IMR-90 (cell line): ENCODE data around the gene EFNB2. TPM values are rescaled to one million over a fixed set of nuclear protein-coding genes. Genes with fewer than 3 reads are reported as not detected.

Experiments used
- ATAC-seq: fragments of 200-7000 bp; cut with Tn5 transposase; 2 replicates; pipeline ENCODE4 v1.9.1; 2020; ENCODE audit warnings: low read depth, mild to moderate bottlenecking, moderate library complexity
- BruUV-seq: library from RNA; stranded (reverse); fragments of 400-500 nt; replicated peaks from 2 replicates; lab custom pipeline; 2021; lab: Mats Ljungman, UMichigan
- CTCF ChIA-PET: fragments of 300-600 bp; formaldehyde crosslinking; extraction: SDS; loops from one replicate; lab custom pipeline; 2021; ENCODE audit warnings: antibody characterized with exemption; lab: Yijun Ruan, JAX
- POLR2A ChIA-PET: fragments of 300-600 bp; sonication (Branson Sonifier 250); formaldehyde crosslinking; loops from one replicate; lab custom pipeline; 2022; ENCODE audit warnings: antibody characterized with exemption; ENCODE audit not compliant: unreplicated experiment; lab: Charles Lee
- DNase-seq: peaks from one replicate; pipeline ENCODE4 v3.0.0; 2013
- H2AFZ ChIP-seq: replicated peaks from 2 replicates; pipeline ENCODE3; 2013; ENCODE audit warnings: low read length, mild to moderate bottlenecking; ENCODE audit not compliant: poor library complexity
- H2AK5ac ChIP-seq: 2 replicates; pipeline ENCODE4 v1.6.1; 2013; ENCODE audit warnings: low read depth, low read length, inconsistent platforms
- H2AK9ac ChIP-seq: replicated peaks from 2 replicates; pipeline ENCODE3; 2013; ENCODE audit warnings: mild to moderate bottlenecking, low read depth, low read length, moderate library complexity; ENCODE audit not compliant: poor library complexity
- H2BK120ac ChIP-seq: 2 replicates; pipeline ENCODE4 v1.6.1; 2013; ENCODE audit warnings: low read depth, low read length, inconsistent platforms
- H2BK15ac ChIP-seq: 3 replicates; pipeline ENCODE4 v1.6.1; 2013; ENCODE audit warnings: low read depth, low read length, inconsistent platforms
- H2BK20ac ChIP-seq: 2 replicates; pipeline ENCODE4 v1.6.1; 2013; ENCODE audit warnings: low read depth, mild to moderate bottlenecking, inconsistent platforms, low read length, moderate library complexity
- H2BK5ac ChIP-seq: 2 replicates; pipeline ENCODE4 v1.6.1; 2013; ENCODE audit warnings: mild to moderate bottlenecking, low read depth, low read length, inconsistent platforms; ENCODE audit not compliant: poor library complexity, severe bottlenecking
- H3K14ac ChIP-seq: replicated peaks from 2 replicates; pipeline ENCODE4 v1.6.1; 2013; ENCODE audit warnings: low read depth, low read length, inconsistent platforms
- H3K18ac ChIP-seq: 2 replicates; pipeline ENCODE4 v1.6.1; 2013; ENCODE audit warnings: low read depth, low read length, control low read depth
- H3K23ac ChIP-seq: 2 replicates; pipeline ENCODE4 v1.6.1; 2013; ENCODE audit warnings: low read depth, low read length, inconsistent platforms
- H3K27ac ChIP-seq: 2 replicates; pipeline ENCODE4 v1.5.1; 2013; ENCODE audit warnings: mild to moderate bottlenecking, control low read depth, low read length; ENCODE audit not compliant: insufficient read depth
- H3K27me3 ChIP-seq: 2 replicates; pipeline ENCODE4 v1.6.1; 2013; ENCODE audit warnings: low read length; ENCODE audit not compliant: control insufficient read depth, insufficient read depth
- H3K36me3 ChIP-seq: 2 replicates; pipeline ENCODE4 v1.6.1; 2013; ENCODE audit warnings: low read length, mixed read lengths; ENCODE audit not compliant: control insufficient read depth, insufficient read depth
- H3K4ac ChIP-seq: 2 replicates; pipeline ENCODE4 v1.6.1; 2013; ENCODE audit warnings: low read depth, low read length, inconsistent platforms
- H3K4me1 ChIP-seq: 2 replicates; pipeline ENCODE4 v1.6.1; 2013; ENCODE audit warnings: low read length, mixed read lengths; ENCODE audit not compliant: control insufficient read depth, insufficient read depth
- H3K4me2 ChIP-seq: 2 replicates; pipeline ENCODE4 v1.6.1; 2013; ENCODE audit warnings: low read depth, mild to moderate bottlenecking, control low read depth, low read length, moderate library complexity
- H3K4me3 ChIP-seq: 2 replicates; pipeline ENCODE4 v1.5.1; 2013; ENCODE audit warnings: low read depth, mild to moderate bottlenecking, control low read depth, low read length, moderate library complexity; ENCODE audit not compliant: insufficient read depth
- H3K56ac ChIP-seq: 2 replicates; pipeline ENCODE4 v1.6.1; 2013; ENCODE audit warnings: low read length, inconsistent platforms; ENCODE audit not compliant: insufficient read depth; ENCODE audit errors: extremely low read depth
- H3K79me1 ChIP-seq, 2 experiments: 2 replicates each; pipeline ENCODE4 v1.6.1; 2013; ENCODE audit warnings: low read length in 2 of 2, inconsistent platforms in 1 of 2, low read depth in 1 of 2
- H3K9ac ChIP-seq: 2 replicates; pipeline ENCODE4 v1.6.1; 2013; ENCODE audit warnings: low read depth, low read length, control low read depth
- H3K9me1 ChIP-seq: 2 replicates; pipeline ENCODE4 v1.6.1; 2013; ENCODE audit warnings: low read length, inconsistent platforms; ENCODE audit not compliant: insufficient read depth
- H3K9me3 ChIP-seq: 2 replicates; pipeline ENCODE4 v1.6.1; 2013; ENCODE audit warnings: low read length; ENCODE audit not compliant: control insufficient read depth, insufficient read depth
- H4K20me1 ChIP-seq: 2 replicates; pipeline ENCODE4 v1.6.1; 2013; ENCODE audit warnings: low read length, inconsistent platforms; ENCODE audit not compliant: insufficient read depth
- H4K5ac ChIP-seq: 2 replicates; pipeline ENCODE4 v1.6.1; 2013; ENCODE audit warnings: mild to moderate bottlenecking, low read depth, low read length, control low read depth
- H4K8ac ChIP-seq, 2 experiments: 2 replicates each; pipeline ENCODE4 v1.6.1; 2013; ENCODE audit warnings: low read depth in 2 of 2, low read length in 2 of 2, control low read depth in 1 of 2, inconsistent platforms in 1 of 2
- H4K91ac ChIP-seq: 2 replicates; pipeline ENCODE4 v1.6.1; 2013; ENCODE audit warnings: low read depth, low read length, inconsistent platforms; ENCODE audit not compliant: insufficient read depth
- CHD1 ChIP-seq: IDR thresholded peaks from 2 replicates; pipeline ENCODE4 v1.6.1; 2012; ENCODE audit warnings: low read depth, low read length, improper control_type of control experiment
- FOS ChIP-seq: fragments of 150-350 bp; IDR thresholded peaks from 2 replicates; pipeline ENCODE4 v1.6.1; 2016; ENCODE audit warnings: low read depth, low read length
- MAZ ChIP-seq: IDR thresholded peaks from 2 replicates; pipeline ENCODE4 v1.6.1; 2012; ENCODE audit warnings: low read depth, mild to moderate bottlenecking, low read length, improper control_type of control experiment, moderate library complexity, borderline replicate concordance
- MXI1 ChIP-seq: IDR thresholded peaks from 2 replicates; pipeline ENCODE4 v1.6.1; 2012; ENCODE audit warnings: low read depth, mild to moderate bottlenecking, low read length, moderate library complexity, borderline replicate concordance
- NFE2L2 ChIP-seq: fragments of 150-350 bp; IDR thresholded peaks from 2 replicates; pipeline ENCODE4 v1.6.1; 2016; ENCODE audit warnings: low read depth, mild to moderate bottlenecking, low read length
- RAD21 ChIP-seq: IDR thresholded peaks from 2 replicates; pipeline ENCODE4 v1.6.1; 2012; ENCODE audit warnings: low read length, improper control_type of control experiment
- RCOR1 ChIP-seq: IDR thresholded peaks from 2 replicates; pipeline ENCODE4 v1.6.1; 2012; ENCODE audit warnings: mild to moderate bottlenecking, low read length, improper control_type of control experiment; ENCODE audit not compliant: insufficient replicate concordance
- RFX5 ChIP-seq: IDR thresholded peaks from 2 replicates; pipeline ENCODE4 v1.8.0; 2012; ENCODE audit warnings: low read depth, mild to moderate bottlenecking, low read length, moderate library complexity
- WGBS, 2 experiments: methylation state at CpG; one replicate each; pipeline versions ENCODE4 v1.1.5 to v1.1.7; 2013; ENCODE audit warnings: missing lambda C conversion rate in 2 of 2; ENCODE audit not compliant: insufficient read length in 1 of 2; ENCODE audit errors: extremely low coverage in 2 of 2; 5-methylcytosine and 5-hydroxymethylcytosine counted together
- dilution Hi-C: fragments of 300-500 bp; cut with HindIII; formaldehyde crosslinking; loops from one replicate; pipeline ENCODE4 v1.14.3; 2018; ENCODE audit warnings: low sequenced_read_pairs; ENCODE audit not compliant: unreplicated experiment
- in situ Hi-C: fragments of 300-500 bp; cut with MboI; formaldehyde crosslinking; loops from 3 replicates; pipeline ENCODE4 v1.14.3; 2019; ENCODE audit warnings: low sequenced_read_pairs, inconsistent platforms, mixed read lengths
- intact Hi-C: fragments of 100-400 bp; cut with micrococcal nuclease; formaldehyde crosslinking; loops from 2 replicates; pipeline ENCODE4 v1.10.0; 2022
- polyA plus RNA-seq, 3 experiments: library from polyadenylated mRNA; depleted of rRNA; stranded (reverse); fragments of >200 nt; gene quantifications; 2 replicates each; pipeline ENCODE4 v1.2.3, GENCODE V29; 2012; ENCODE audit warnings: low replicate concordance in 1 of 3
- total RNA-seq: library from RNA; depleted of rRNA; stranded (reverse); fragments of >200 nt; gene quantifications from 2 replicates; pipeline ENCODE4 v1.2.3, GENCODE V29; 2012
- TF ChIP-seq, protein P1 (sequence below): fragments of 150-350 bp; IDR thresholded peaks from 2 replicates; pipeline ENCODE4 v1.6.1; 2016; ENCODE audit warnings: low read depth, mild to moderate bottlenecking, low read length, moderate library complexity, borderline replicate concordance
- TF ChIP-seq, protein P2 (sequence below): fragments of 150-350 bp; IDR thresholded peaks from 2 replicates; pipeline ENCODE4 v1.6.1; 2017; ENCODE audit warnings: mild to moderate bottlenecking, antibody characterized with exemption, low read length, low read depth

Gene EFNB2
- total and polyA plus RNA-seq, 2 of the 4 experiments (the other 2 are of a cell fraction) = 5.4 to 6.0 TPM

DNA sequence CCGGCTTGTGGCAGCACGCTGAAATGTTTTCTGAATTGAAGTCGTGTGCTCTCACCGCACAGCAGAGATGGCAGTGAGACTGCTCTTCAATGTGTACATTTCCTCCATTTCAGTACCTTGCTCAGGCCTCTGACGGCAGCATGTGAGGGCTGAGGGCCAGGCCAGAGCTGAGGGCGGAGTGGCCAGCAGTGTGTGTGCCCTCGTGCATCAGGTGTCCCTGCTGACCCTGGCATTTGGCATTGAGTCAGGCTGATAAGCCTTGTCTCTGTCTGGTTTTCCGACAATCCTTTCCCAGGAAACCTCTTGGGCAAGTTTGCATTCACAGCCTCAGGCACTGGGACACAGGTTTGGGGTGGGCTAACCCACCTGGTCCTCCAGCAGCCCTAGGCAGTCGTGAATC, 62.3 kb downstream of the EFNB2 start:
- Histone ChIP-seq H3K9ac (no peak overlapping the region), H3K9me1 (no peaks in the 10 kb centered on the region), H3K79me1 (no peaks in the 10 kb centered on the region), H3K14ac (0 out of 2 replicates have a peak overlapping the region, but pooled peaks have one; percentile 15), H3K4me3 (no peak overlapping the region), H3K9me3 (no peaks in the 10 kb centered on the region), H2BK15ac (no peak overlapping the region; the same call in 2 of the 3 replicates), H2BK20ac (peak overlapping the region; percentile 54; the same call in 1 of the 2 replicates), H4K91ac (0 out of 2 replicates have a peak overlapping the region, but pooled peaks have one; percentile 38), H2BK120ac (peak overlapping the region; percentile 35; the same call in 1 of the 2 replicates), H3K36me3 (no peaks in the 10 kb centered on the region), H4K20me1 (no peaks in the 10 kb centered on the region), H3K23ac (no peak overlapping the region), H2BK5ac (no peak overlapping the region), H3K56ac (no peak overlapping the region), H3K4me1 (no peaks in the 10 kb centered on the region), H3K4me2 (no peak overlapping the region), H2AK5ac (peak overlapping the region; percentile 72; the same call in 1 of the 2 replicates), H3K27me3 (no peaks in the 10 kb centered on the region), H2AK9ac (peak overlapping the region; percentile 3), H2AFZ (peak overlapping the region; percentile 45), H4K8ac (peak overlapping the region in 1 of 2 experiments; percentile 30; a peak in 1 of 4 replicates), H3K4ac (peak overlapping the region; percentile 25; the same call in 1 of the 2 replicates), H4K5ac (no peak overlapping the region), H3K18ac (no peak overlapping the region), H3K27ac (no peak overlapping the region)
- ChIA-PET POLR2A (no interaction called here), CTCF (interaction anchor here (1.1 kb wide), 1 partner anchor 10 kb away, joined by 3 read pairs; no protein-coding TSS in a partner anchor)
- BruUV-seq = no TSS peak
- WGBS, 2 experiments = 90% methylated on average over 2 of the region's 9 CpGs; no CpG with 5 or more reads in 1 of the 2 experiments
- TF ChIP-seq, protein P1, sequence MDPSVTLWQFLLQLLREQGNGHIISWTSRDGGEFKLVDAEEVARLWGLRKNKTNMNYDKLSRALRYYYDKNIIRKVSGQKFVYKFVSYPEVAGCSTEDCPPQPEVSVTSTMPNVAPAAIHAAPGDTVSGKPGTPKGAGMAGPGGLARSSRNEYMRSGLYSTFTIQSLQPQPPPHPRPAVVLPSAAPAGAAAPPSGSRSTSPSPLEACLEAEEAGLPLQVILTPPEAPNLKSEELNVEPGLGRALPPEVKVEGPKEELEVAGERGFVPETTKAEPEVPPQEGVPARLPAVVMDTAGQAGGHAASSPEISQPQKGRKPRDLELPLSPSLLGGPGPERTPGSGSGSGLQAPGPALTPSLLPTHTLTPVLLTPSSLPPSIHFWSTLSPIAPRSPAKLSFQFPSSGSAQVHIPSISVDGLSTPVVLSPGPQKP = no peak
- TF ChIP-seq MXI1 (no peak), MAZ (no peak), RAD21 (no peak), RCOR1 (no peak), RFX5 (no peak), FOS (no peak), CHD1 (no peak), NFE2L2 (no peak)
- TF ChIP-seq, protein P2, sequence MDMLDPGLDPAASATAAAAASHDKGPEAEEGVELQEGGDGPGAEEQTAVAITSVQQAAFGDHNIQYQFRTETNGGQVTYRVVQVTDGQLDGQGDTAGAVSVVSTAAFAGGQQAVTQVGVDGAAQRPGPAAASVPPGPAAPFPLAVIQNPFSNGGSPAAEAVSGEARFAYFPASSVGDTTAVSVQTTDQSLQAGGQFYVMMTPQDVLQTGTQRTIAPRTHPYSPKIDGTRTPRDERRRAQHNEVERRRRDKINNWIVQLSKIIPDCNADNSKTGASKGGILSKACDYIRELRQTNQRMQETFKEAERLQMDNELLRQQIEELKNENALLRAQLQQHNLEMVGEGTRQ = no peak
- dilution Hi-C loops (no loop called here), intact Hi-C loops (no loop called here), in situ Hi-C loops (no loop called here)
- DNase-seq (no peak), ATAC-seq (no peak)
